Measurements from ENCODE around the gene UGCG. TPM values are rescaled to one million over a fixed set of nuclear protein-coding genes. Genes with fewer than 3 reads are reported as not detected.

UGCG gene
- total and polyA plus RNA-seq, 2 of the 8 experiments (the other 6 are each of a cell fraction or from before 2014, with no cell fraction given) = 14.9 to 34.0 TPM

DNA sequence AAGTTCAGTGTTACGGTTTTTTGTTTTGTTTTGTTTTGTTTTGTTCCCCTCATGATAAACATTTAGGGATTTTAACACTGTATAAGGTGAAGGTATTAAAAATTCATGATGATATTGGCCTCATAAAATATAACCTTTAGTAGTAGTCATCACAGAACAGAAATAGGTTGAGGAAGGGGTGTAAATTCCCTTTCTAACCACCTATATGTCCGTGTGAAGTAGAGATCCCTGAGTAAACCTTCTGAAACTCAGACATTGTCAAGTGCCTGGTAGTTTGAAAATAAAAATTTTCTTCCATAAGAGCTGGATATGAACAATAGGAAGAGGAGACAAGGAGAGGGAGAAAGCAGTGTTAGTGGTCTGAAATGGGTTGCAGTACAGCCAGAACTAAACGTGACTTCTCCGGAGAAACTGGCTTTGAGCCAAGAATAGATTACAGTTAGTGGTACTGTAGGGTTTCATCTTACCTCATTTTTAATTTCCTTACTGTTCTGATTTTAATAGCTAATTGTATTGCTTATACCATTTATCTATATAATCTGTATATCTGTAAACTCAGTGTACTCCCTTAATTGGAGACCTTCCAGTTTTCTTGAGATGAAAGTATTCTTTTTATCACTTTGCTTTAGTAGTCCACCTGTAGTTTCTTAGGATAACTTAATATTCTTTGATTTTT is 18.3 kb downstream of the UGCG start:
- Histone ChIP-seq H3K4me2 (ENCODE audit: insufficient read depth in 1 of 2, low read depth in 2 of 2, low read length in 2 of 2) (no peak overlapping the region), H3K4ac (replicated peaks; ENCODE audit: insufficient read length, low read depth, low read length) (no peak overlapping the region), H3K23me2 (ENCODE audit: low read depth, low read length) (no peaks in the 10 kb centered on the region), H2AK5ac (ENCODE audit: low read depth, low read length) (no peak overlapping the region), H3K14ac (ENCODE audit: insufficient read length) (no peak overlapping the region), H3K79me2 (ENCODE audit: control insufficient read depth in 1 of 2, insufficient read depth in 2 of 2, low read length in 2 of 2) (peaks cover 11 to 69% of the 10 kb centered on the region in 2 experiments; a peak in 3 of 4 replicates), H3K27ac (ENCODE audit: low read depth, low read length) (no peak overlapping the region), H3K23ac (ENCODE audit: insufficient read length) (no peak overlapping the region), H2BK12ac (ENCODE audit: low read depth, low read length) (no peak overlapping the region), H3K9me3 (ENCODE audit: insufficient read depth in 2 of 2, low read depth in 1 of 2, low read length in 1 of 2) (no peaks in the 10 kb centered on the region), H2BK5ac (ENCODE audit: low read depth, low read length) (no peak overlapping the region), H3K36me3 (ENCODE audit: control insufficient read depth in 2 of 4, insufficient read depth in 4 of 4, low read length in 3 of 4) (peaks cover 0 to 3% (median 1%) of the 10 kb centered on the region in 4 experiments; a peak in 3 of 8 replicates), H4K8ac (ENCODE audit: extremely low read depth, insufficient read depth, low read length) (no peak overlapping the region), H3K79me1 (ENCODE audit: low read depth, low read length) (peaks cover 7% of the 10 kb centered on the region; the same call in 1 of the 2 replicates), H3K4me3 (ENCODE audit: extremely low read depth in 1 of 4, insufficient read depth in 2 of 4, low read depth in 3 of 4, low read length in 4 of 4) (no peak overlapping the region), H3K9ac (replicated peaks in 1 of 4; ENCODE audit: extremely low read depth in 1 of 4, low read depth in 3 of 4, low read length in 3 of 4) (no peak overlapping the region), H3K18ac (ENCODE audit: extremely low read depth, low read length) (no peak overlapping the region), H2AFZ (ENCODE audit: low read length) (no peak overlapping the region), H2BK15ac (ENCODE audit: low read length) (no peak overlapping the region), H2BK20ac (ENCODE audit: low read length) (no peak overlapping the region), H4K91ac (replicated peaks; ENCODE audit: insufficient read length, low read length) (no peak overlapping the region), H3K27me3 (replicated peaks in 1 of 4; ENCODE audit: control insufficient read depth in 3 of 4, extremely low read depth in 1 of 4, insufficient read depth in 3 of 4, low read length in 3 of 4) (no peaks in the 10 kb centered on the region), H2BK120ac (replicated peaks; ENCODE audit: low read depth, low read length) (no peak overlapping the region), H3K56ac (replicated peaks; ENCODE audit: insufficient read length, low read depth, low read length) (no peak overlapping the region), H3K4me1 (replicated peaks in 1 of 4; ENCODE audit: control insufficient read depth in 3 of 4, insufficient read depth in 4 of 4, low read length in 3 of 4) (no peaks in the 10 kb centered on the region), H4K20me1 (replicated peaks in 1 of 2; ENCODE audit: control insufficient read depth in 1 of 2, insufficient read depth in 2 of 2, low read length in 2 of 2) (peaks cover 5 to 11% of the 10 kb centered on the region in 2 experiments), H4K5ac (ENCODE audit: insufficient read length, low read depth, low read length) (no peak overlapping the region)
- POLR2A ChIA-PET (ENCODE audit: partially characterized antibody) = interaction anchor here (1.6 kb wide), 1 partner anchor 19 kb away, joined by 5 read pairs; the partner anchor contains the start of gene UGCG
- WGBS, 2 experiments (ENCODE audit: extremely low coverage in 1 of 2, insufficient coverage in 1 of 2, insufficient read length in 1 of 2, insufficient replicate concordance in 2 of 2, low coverage in 1 of 2, low lambda C conversion rate in 2 of 2, missing lambda C conversion rate in 1 of 2) = 88% methylated on average over 4 of the region's 4 CpGs; no CpG with 5 or more reads in 1 of the 2 experiments
- CTCF ChIA-PET (ENCODE audit: partially characterized antibody) = interaction anchor here (0.7 kb wide), 1 partner anchor 160 kb away, joined by 4 read pairs; no protein-coding TSS in a partner anchor
- DNase-seq (ENCODE audit: low read depth in 1 of 2, low spot score in 2 of 2) (no peak), FAIRE-seq (no peak)
- TF ChIP-seq, protein P1, sequence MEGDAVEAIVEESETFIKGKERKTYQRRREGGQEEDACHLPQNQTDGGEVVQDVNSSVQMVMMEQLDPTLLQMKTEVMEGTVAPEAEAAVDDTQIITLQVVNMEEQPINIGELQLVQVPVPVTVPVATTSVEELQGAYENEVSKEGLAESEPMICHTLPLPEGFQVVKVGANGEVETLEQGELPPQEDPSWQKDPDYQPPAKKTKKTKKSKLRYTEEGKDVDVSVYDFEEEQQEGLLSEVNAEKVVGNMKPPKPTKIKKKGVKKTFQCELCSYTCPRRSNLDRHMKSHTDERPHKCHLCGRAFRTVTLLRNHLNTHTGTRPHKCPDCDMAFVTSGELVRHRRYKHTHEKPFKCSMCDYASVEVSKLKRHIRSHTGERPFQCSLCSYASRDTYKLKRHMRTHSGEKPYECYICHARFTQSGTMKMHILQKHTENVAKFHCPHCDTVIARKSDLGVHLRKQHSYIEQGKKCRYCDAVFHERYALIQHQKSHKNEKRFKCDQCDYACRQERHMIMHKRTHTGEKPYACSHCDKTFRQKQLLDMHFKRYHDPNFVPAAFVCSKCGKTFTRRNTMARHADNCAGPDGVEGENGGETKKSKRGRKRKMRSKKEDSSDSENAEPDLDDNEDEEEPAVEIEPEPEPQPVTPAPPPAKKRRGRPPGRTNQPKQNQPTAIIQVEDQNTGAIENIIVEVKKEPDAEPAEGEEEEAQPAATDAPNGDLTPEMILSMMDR (IDR thresholded peaks at IDR 0.05; ENCODE audit: control extremely low read depth in 1 of 3, insufficient read depth in 1 of 3, low read depth in 1 of 3, low read length in 3 of 3) = no peak
- TF ChIP-seq CBX8 (IDR thresholded peaks at IDR 0.05; ENCODE audit: borderline replicate concordance, low read depth, low read length) = no peak
- TF ChIP-seq, protein P2, sequence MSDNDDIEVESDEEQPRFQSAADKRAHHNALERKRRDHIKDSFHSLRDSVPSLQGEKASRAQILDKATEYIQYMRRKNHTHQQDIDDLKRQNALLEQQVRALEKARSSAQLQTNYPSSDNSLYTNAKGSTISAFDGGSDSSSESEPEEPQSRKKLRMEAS (IDR thresholded peaks at IDR 0.05) = no peak

Data from H1 (cell line).